ENCODE results near the gene TMEM240.
"Not testable (repeated sequence)": the region's sequence is repeated elsewhere in the genome, so short reads cannot be mapped to it uniquely, and the experiment has no call there.

TMEM240 gene

GRCh38 chr1:1489231-1489630 lies 51.2 kb downstream of the TMEM240 start:
- no peak for TF ChIP-seq CTCF (IDR thresholded peaks at IDR 0.05; ENCODE audit: low read depth, low read length)
- DNase-seq (ENCODE audit: extremely low read depth, low read depth) = no peak

GRCh38 chr1:1487701-1488100 lies 52.7 kb downstream of the TMEM240 start:
- no peak for TF ChIP-seq CTCF (IDR thresholded peaks at IDR 0.05; ENCODE audit: low read depth, low read length)
- DNase-seq (ENCODE audit: extremely low read depth, low read depth) = no peak

GRCh38 chr1:1485755-1486317 lies 54.6 kb downstream of the TMEM240 start:
- DNase-seq (ENCODE audit: extremely low read depth, low read depth) = not testable (repeated sequence)

GRCh38 chr1:1484976-1485750 lies 55.3 kb downstream of the TMEM240 start:
- DNase-seq (ENCODE audit: extremely low read depth, low read depth) = not testable (repeated sequence)

All from AG09319 (cell line).